HG03571 (cell line): ENCODE data around the gene TMEM44.
A peak's percentile ranks its signal among the peaks of the same experiment; 100 is the strongest.

Source experiments
- ATAC-seq: cut with Tn5 transposase; IDR thresholded peaks from one replicate; pipeline ENCODE4 v1.9.1; 2021; ENCODE audit not compliant: unreplicated experiment

Gene TMEM44

GRCh38 chr3:194633349-194634004, at the start of gene TMEM44:
TSS of gene TMEM44 (minus strand) at chr3:194633419. CDS start at chr3:194633215, 204 bp downstream.
- peak; percentile 88 for ATAC-seq

GRCh38 chr3:194682694-194683310, 49.6 kb upstream of the TMEM44 start:
- ATAC-seq: peak; percentile 52

GRCh38 chr3:194682189-194682693, 49.0 kb upstream of the TMEM44 start:
- no peak for ATAC-seq

- ATAC-seq: no peak
These were observed 47.8 kb upstream of the TMEM44 start for GRCh38 chr3:194680888-194681615.

GRCh38 chr3:194676471-194676870, 43.3 kb upstream of the TMEM44 start:
- no peak for ATAC-seq

- ATAC-seq: no peak
These were observed 42.5 kb upstream of the TMEM44 start for GRCh38 chr3:194675680-194676079.

GRCh38 chr3:194675081-194675640, 41.9 kb upstream of the TMEM44 start:
- ATAC-seq: no peak

GRCh38 chr3:194673761-194674160, 40.5 kb upstream of the TMEM44 start:
- no peak for ATAC-seq

- no peak for ATAC-seq
These were observed 39.7 kb upstream of the TMEM44 start for GRCh38 chr3:194672876-194673275.

- ATAC-seq: peak; percentile 85
These were observed 38.9 kb upstream of the TMEM44 start, which contains the start of gene LSG1 for GRCh38 chr3:194671900-194672808. TSS of gene LSG1 (minus strand) at chr3:194672191. CDS start at chr3:194672162, 29 bp downstream.

- ATAC-seq: no peak
These were observed 38.3 kb upstream of the TMEM44 start for GRCh38 chr3:194671511-194671899.

- no peak for ATAC-seq
These were observed 34.1 kb upstream of the TMEM44 start for GRCh38 chr3:194667363-194667762.

- no peak for ATAC-seq
These were observed 31.6 kb upstream of the TMEM44 start for GRCh38 chr3:194664857-194665256.

GRCh38 chr3:194661946-194662345, 28.7 kb upstream of the TMEM44 start:
- ATAC-seq: no peak

GRCh38 chr3:194661374-194661773, 28.2 kb upstream of the TMEM44 start:
- ATAC-seq: no peak

- no peak for ATAC-seq
These were observed 26.6 kb upstream of the TMEM44 start for GRCh38 chr3:194659778-194660177.

GRCh38 chr3:194658477-194659242, 25.4 kb upstream of the TMEM44 start:
- no peak for ATAC-seq

GRCh38 chr3:194657439-194657838, 24.2 kb upstream of the TMEM44 start:
- no peak for ATAC-seq

GRCh38 chr3:194654443-194654842, 21.2 kb upstream of the TMEM44 start:
- no peak for ATAC-seq

- ATAC-seq: no peak
These were observed 14.5 kb upstream of the TMEM44 start for GRCh38 chr3:194647747-194648146.
